ENCODE results near the gene BAIAP2L2. TPM values are rescaled to one million over a fixed set of nuclear protein-coding genes. Genes with fewer than 3 reads are reported as not detected.

Gene BAIAP2L2
- total and polyA plus RNA-seq, 2 donors (not counting 1 experiment from before 2014, with no cell fraction given) = 0.96 to 1.2 TPM

GRCh38 chr22:38141217-38141973, 30.9 kb upstream of the BAIAP2L2 start:
- Histone ChIP-seq H3K27me3 (replicated peaks in 1 of 4; ENCODE audit: control extremely low read depth in 1 of 4, control insufficient read depth in 3 of 4, insufficient read depth in 4 of 4, low read length in 3 of 4) (no peaks in the 10 kb centered on the region), H3K79me2 (ENCODE audit: control insufficient read depth, insufficient read depth, low read length) (no peaks in the 10 kb centered on the region), H3K4me3 (ENCODE audit: control extremely low read depth in 1 of 5, extremely low read depth in 1 of 5, insufficient read depth in 1 of 5, low read depth in 2 of 5, low read length in 4 of 5) (no peak overlapping the region), H3K4me2 (replicated peaks; ENCODE audit: low read depth, low read length, poor library complexity, severe bottlenecking) (no peak overlapping the region), H3K27ac (ENCODE audit: low read length in 2 of 2) (no peak overlapping the region), H3K4me1 (ENCODE audit: control insufficient read depth in 2 of 2, insufficient read depth in 2 of 2, low read length in 2 of 2) (no peaks in the 10 kb centered on the region), H3K9me3 (ENCODE audit: control extremely low read depth in 1 of 3, control insufficient read depth in 2 of 3, insufficient read depth in 1 of 3, low read length in 2 of 3) (no peaks in the 10 kb centered on the region), H3K9ac (ENCODE audit: low read length) (no peak overlapping the region), H2AFZ (ENCODE audit: insufficient read depth, low read depth, low read length, poor library complexity, severe bottlenecking) (no peak overlapping the region), H3K36me3 (replicated peaks in 1 of 2; ENCODE audit: control extremely low read depth in 1 of 2, control insufficient read depth in 1 of 2, extremely low read depth in 1 of 2, insufficient read depth in 2 of 2, low read length in 1 of 2) (peaks cover 0 to 28% of the 10 kb centered on the region in 2 experiments), H4K20me1 (ENCODE audit: control insufficient read depth, insufficient read depth, low read length, poor library complexity, severe bottlenecking) (no peaks in the 10 kb centered on the region)
- ChIA-PET CTCF (no interaction called here), POLR2A (no interaction called here)
- no peak for TF ChIP-seq CTCF (IDR thresholded peaks at IDR 0.05)
- no peak for TF ChIP-seq EZH2 (IDR thresholded peaks at IDR 0.05; ENCODE audit: borderline replicate concordance, insufficient read depth, low read depth, low read length, poor library complexity, severe bottlenecking)
- 98% methylated on average over 13 of the region's 16 CpGs for WGBS (ENCODE audit: insufficient coverage)
- H3K4me3 Mint-ChIP-seq = no peak overlapping the region
- H3K9me3 Mint-ChIP-seq (ENCODE audit: insufficient read depth) = no peaks in the 10 kb centered on the region
- ATAC-seq (ENCODE audit: low read depth) (no peak), DNase-seq (no peak)
- intact Hi-C loops (cut with micrococcal nuclease) = no loop called here
- no peaks in the 10 kb centered on the region for H3K4me1 Mint-ChIP-seq
- H3K27me3 Mint-ChIP-seq = no peaks in the 10 kb centered on the region
- H3K27ac Mint-ChIP-seq = no peak overlapping the region

- Histone ChIP-seq H4K20me1 (ENCODE audit: control insufficient read depth, insufficient read depth, low read length, poor library complexity, severe bottlenecking) (no peaks in the 10 kb centered on the region), H3K4me2 (replicated peaks; ENCODE audit: low read depth, low read length, poor library complexity, severe bottlenecking) (no peak overlapping the region), H3K4me1 (ENCODE audit: control insufficient read depth in 2 of 2, insufficient read depth in 2 of 2, low read length in 2 of 2) (no peaks in the 10 kb centered on the region), H3K79me2 (ENCODE audit: control insufficient read depth, insufficient read depth, low read length) (no peaks in the 10 kb centered on the region), H3K27ac (ENCODE audit: low read length in 2 of 2) (no peak overlapping the region), H2AFZ (ENCODE audit: insufficient read depth, low read depth, low read length, poor library complexity, severe bottlenecking) (no peak overlapping the region), H3K4me3 (ENCODE audit: control extremely low read depth in 1 of 5, extremely low read depth in 1 of 5, insufficient read depth in 1 of 5, low read depth in 2 of 5, low read length in 4 of 5) (no peak overlapping the region), H3K9me3 (ENCODE audit: control extremely low read depth in 1 of 3, control insufficient read depth in 2 of 3, insufficient read depth in 1 of 3, low read length in 2 of 3) (no peaks in the 10 kb centered on the region), H3K36me3 (replicated peaks in 1 of 2; ENCODE audit: control extremely low read depth in 1 of 2, control insufficient read depth in 1 of 2, extremely low read depth in 1 of 2, insufficient read depth in 2 of 2, low read length in 1 of 2) (peaks cover 0 to 33% of the 10 kb centered on the region in 2 experiments), H3K9ac (ENCODE audit: low read length) (no peak overlapping the region), H3K27me3 (replicated peaks in 1 of 4; ENCODE audit: control extremely low read depth in 1 of 4, control insufficient read depth in 3 of 4, insufficient read depth in 4 of 4, low read length in 3 of 4) (no peaks in the 10 kb centered on the region)
- WGBS (ENCODE audit: insufficient coverage) = 98% methylated on average over 11 of the region's 11 CpGs
- ChIA-PET CTCF (no interaction called here), POLR2A (no interaction called here)
- TF ChIP-seq CTCF (IDR thresholded peaks at IDR 0.05) (no peak), EZH2 (IDR thresholded peaks at IDR 0.05; ENCODE audit: borderline replicate concordance, insufficient read depth, low read depth, low read length, poor library complexity, severe bottlenecking) (no peak)
- no peaks in the 10 kb centered on the region for H3K4me1 Mint-ChIP-seq
- H3K27me3 Mint-ChIP-seq = no peaks in the 10 kb centered on the region
- no peak for ATAC-seq (ENCODE audit: low read depth)
- intact Hi-C loops (cut with micrococcal nuclease) = no loop called here
- H3K9me3 Mint-ChIP-seq (ENCODE audit: insufficient read depth) = no peaks in the 10 kb centered on the region
- H3K4me3 Mint-ChIP-seq = no peak overlapping the region
- no peak overlapping the region for H3K27ac Mint-ChIP-seq
- no peak for DNase-seq
Measured at GRCh38 chr22:38139901-38140300, 29.4 kb upstream of the BAIAP2L2 start.

Measured in B cell (primary cell).